ENCODE measurements around the gene TMEM213.

Gene TMEM213

DNA sequence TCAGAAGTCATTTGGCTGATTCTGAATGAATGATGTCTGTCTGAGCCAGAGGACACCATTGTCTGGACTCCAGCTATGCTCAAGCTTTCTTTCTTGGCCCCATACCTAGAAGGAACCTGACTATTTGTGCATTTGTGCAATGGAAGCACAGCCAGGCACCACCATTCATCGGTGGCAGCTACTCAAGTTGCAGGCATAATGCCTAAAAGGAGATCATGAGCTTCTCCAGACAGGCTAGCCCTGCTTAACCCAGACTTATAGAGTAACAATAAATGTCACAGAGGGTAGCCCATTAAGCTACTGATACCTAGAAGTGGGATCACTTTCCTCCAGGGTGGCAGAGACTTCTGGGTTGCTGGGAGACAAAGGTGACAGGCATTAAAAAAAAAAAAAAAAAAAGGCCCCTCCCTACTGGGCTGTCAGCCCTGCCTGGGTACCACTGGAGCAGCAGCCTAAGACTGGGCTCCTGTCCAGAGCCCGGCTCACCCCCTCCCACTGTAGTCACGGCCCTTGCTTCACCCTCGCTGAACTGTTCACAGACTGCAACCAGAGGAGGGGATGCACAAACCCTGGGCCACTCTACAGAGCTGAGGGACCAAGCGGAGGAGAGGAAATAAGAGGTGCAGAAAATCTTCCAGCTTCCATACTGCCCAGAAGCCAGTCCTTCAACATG is 75.6 kb downstream of the TMEM213 start:
- no peak for DNase-seq (ENCODE audit: low read depth in 2 of 2, low spot score in 1 of 2)

- DNase-seq (ENCODE audit: low read depth in 2 of 2, low spot score in 1 of 2): peak in 1 of 2 donors; percentile 34
Measured at GRCh38 chr7:138875794-138876193, 78.0 kb downstream of the TMEM213 start.

DNA sequence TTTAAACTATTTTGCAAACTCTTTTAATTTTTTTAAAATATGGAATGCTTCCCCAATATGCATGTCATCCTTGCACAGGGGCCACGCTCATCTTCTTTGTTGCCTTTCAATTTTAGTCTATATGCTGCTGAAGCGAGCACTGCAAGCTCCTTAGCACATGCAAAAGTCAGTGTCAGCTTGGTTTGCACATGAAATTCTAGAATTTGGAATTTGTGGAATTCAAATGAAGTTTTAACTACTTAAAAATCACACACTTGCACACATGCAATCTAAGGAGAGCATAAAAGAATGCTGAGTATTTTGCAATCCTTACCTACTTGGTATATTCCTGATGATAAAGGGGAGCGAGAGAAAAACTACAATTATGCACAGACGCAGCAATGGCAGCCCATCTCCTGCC is 78.5 kb downstream of the TMEM213 start:
- DNase-seq (ENCODE audit: low read depth in 2 of 2, low spot score in 1 of 2): no peak

- DNase-seq (ENCODE audit: low read depth in 2 of 2, low spot score in 1 of 2): no peak
Measured at GRCh38 chr7:138878051-138878450, 80.3 kb downstream of the TMEM213 start.

DNA sequence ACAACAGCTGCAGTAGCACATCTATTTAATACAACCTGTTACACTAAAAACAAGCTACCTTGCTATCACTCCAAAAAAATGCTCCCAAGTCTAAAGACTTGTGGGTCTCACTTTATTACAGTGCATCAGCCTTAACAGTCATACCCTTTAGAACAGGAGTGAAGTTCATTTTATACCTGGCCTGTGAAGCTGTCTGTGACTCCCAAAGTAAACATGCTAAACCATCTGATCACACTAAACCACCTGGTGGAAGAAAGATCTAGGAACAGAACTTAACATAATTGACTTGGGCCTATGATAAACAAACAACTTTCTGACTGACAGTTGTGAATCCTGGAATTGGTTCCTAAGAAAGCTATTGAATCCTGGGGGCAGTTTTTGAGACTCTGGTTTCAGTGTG is 81.1 kb downstream of the TMEM213 start:
- no peak for DNase-seq (ENCODE audit: low read depth in 2 of 2, low spot score in 1 of 2)

DNA sequence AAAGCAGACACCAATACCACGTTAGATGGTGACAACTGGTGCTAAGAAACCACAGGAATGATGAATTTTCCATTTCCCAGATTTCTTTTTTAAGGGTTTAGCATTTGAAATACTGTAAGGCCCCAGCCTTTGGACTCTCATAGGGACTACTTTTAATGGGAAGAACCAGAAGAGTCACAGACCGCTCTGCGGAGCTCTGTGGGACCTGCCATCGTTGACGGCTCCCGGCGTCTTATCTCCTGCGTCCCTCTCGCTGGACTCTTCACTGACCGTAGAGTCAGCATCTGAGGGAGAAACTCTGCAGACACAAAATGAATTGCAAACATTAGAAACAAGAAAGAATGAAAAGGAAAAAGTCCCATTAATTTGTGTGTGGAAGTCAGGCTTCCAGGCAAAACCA is 81.6 kb downstream of the TMEM213 start:
- DNase-seq (ENCODE audit: low read depth in 2 of 2, low spot score in 1 of 2): no peak

DNA sequence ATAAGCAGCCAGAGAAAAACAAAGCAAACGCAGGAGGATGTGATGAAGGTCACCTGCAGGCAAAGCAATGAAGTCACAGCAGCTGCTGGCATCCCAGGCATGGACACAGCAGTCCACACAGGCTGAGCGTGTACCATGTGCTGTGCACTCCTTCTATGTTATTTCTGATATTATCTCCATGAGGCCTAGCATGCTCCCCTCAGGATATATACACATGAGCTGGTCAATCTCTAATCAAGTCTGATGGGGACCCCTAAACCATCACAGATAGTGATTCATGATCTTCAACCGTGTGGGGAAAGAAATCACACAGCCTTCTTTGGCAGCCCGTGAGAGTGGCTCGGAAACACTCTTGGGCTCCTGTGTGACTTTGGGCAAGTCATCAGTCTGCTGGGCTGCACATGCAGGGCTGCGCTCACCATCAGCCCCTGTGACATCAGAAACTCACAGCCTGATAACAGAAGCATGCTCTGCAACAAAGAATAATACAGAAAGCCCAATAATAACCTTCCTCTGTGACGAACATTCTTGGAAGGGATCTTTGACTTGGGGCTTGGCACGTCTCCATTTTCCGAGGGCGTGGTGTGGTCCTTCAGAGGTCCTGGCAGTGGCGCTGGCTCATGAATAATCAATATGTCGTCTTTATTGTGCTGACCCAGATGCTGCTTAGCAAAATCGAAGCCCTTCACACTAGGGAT is 83.2 kb downstream of the TMEM213 start:
- DNase-seq (ENCODE audit: low read depth in 2 of 2, low spot score in 1 of 2): no peak

GRCh38 chr7:138881579-138882188 is 83.9 kb downstream of the TMEM213 start:
- DNase-seq (ENCODE audit: low read depth in 2 of 2, low spot score in 1 of 2): no peak

GRCh38 chr7:138882249-138882648 is 84.5 kb downstream of the TMEM213 start:
- DNase-seq (ENCODE audit: low read depth in 2 of 2, low spot score in 1 of 2): no peak

DNA sequence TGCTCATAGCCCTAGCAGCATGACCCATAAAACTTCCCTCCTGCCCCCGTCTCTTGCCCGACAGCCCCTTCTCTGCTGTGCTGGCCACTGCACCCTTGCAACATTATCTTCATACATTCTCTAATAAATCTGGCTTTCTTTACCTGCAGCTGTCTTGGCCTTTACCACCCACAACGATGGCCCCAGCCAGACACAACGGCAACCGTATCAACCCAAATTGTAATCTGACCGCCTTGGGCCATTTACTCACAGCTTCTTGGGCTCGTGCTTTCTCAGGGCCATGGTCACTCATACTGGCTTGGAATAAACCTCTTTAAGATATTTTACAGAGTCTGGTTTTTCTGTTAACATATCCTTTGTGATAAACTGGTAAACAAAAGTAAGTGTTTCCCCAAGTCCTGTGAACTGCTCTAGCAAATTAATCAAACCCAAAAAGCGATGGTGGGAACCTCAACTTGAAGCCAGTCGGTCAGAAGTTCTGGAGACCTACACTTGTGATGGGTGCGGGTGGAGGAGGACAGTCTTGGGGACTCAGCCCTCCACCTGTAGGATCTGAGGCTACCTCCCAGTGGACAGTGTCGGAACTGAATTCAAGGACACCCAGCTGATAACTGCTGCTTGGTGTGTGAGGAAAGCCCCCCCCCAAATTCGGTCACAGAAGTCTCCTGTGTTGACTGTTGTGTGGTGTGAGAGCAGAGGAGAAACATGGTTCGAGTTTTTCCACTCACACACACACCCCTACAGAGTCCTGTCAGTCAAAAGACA is 87.8 kb downstream of the TMEM213 start:
- no peak for DNase-seq (ENCODE audit: low read depth in 2 of 2, low spot score in 1 of 2)

DNA sequence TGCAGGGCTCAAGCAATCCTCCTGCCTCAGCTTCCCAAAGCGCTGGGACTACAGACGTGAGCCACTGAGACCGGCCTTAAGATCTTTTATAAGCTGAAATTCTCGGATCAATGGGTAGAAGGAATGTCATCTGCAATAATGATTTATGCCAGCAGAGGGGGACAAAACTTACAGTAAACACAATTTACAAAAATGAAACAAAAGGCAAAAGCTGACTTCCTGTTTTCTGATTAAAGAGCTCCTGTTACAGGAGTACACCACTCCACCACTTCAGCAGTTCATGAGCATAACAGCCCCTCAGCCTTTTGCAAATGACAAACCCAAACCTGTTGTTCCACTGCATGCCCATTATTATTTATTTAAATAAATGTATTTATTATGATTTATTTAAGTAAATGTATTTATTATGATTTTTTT is 88.7 kb downstream of the TMEM213 start:
- no peak for DNase-seq (ENCODE audit: low read depth in 2 of 2, low spot score in 1 of 2)

- no peak for DNase-seq (ENCODE audit: low read depth in 2 of 2, low spot score in 1 of 2)
Measured at GRCh38 chr7:138887085-138887710, 89.4 kb downstream of the TMEM213 start.
